Stomach (tissue), 4 donors: ENCODE measurements around the gene RPL36A.

Experiments
- EP300 ChIP-seq: sonication (generic); formaldehyde crosslinking; IDR thresholded peaks from one replicate; pipeline ENCODE4 v1.6.1; 2017; ENCODE audit warnings: antibody characterized with exemption
- POLR2A ChIP-seq, 4 donors: fragments of 450-650 bp; IDR thresholded peaks; one replicate each; pipeline ENCODE4 v1.6.1; 2016; ENCODE audit warnings: antibody characterized with exemption in 4 of 4, control low read depth in 2 of 4, mild to moderate bottlenecking in 1 of 4, moderate library complexity in 1 of 4
- POLR2AphosphoS5 ChIP-seq, 3 donors: sonication (generic); formaldehyde crosslinking; IDR thresholded peaks; one replicate each; pipeline ENCODE4 v1.6.1; 2016; ENCODE audit warnings: antibody characterized with exemption in 3 of 3
- TF ChIP-seq, protein P1 (sequence below), 7 experiments: fragments of 450-650 bp in 4 of 7; fragments of 200-600 bp in 3 of 7; sonication (generic) in 3 of 7; IDR thresholded peaks; one replicate each; pipeline ENCODE4 v1.5.1; 2016 to 2019; ENCODE audit warnings: antibody characterized with exemption in 7 of 7, control low read depth in 2 of 7, mild to moderate bottlenecking in 1 of 7

DNA sequence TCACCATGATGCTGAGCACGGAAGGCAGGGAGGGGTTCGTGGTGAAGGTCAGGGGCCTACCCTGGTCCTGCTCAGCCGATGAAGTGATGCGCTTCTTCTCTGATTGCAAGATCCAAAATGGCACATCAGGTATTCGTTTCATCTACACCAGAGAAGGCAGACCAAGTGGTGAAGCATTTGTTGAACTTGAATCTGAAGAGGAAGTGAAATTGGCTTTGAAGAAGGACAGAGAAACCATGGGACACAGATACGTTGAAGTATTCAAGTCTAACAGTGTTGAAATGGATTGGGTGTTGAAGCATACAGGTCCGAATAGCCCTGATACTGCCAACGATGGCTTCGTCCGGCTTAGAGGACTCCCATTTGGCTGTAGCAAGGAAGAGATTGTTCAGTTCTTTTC is 21.2 kb downstream of the RPL36A start:
- TF ChIP-seq POLR2A (IDR thresholded peaks at IDR 0.05): no peak
- TF ChIP-seq, protein P1, sequence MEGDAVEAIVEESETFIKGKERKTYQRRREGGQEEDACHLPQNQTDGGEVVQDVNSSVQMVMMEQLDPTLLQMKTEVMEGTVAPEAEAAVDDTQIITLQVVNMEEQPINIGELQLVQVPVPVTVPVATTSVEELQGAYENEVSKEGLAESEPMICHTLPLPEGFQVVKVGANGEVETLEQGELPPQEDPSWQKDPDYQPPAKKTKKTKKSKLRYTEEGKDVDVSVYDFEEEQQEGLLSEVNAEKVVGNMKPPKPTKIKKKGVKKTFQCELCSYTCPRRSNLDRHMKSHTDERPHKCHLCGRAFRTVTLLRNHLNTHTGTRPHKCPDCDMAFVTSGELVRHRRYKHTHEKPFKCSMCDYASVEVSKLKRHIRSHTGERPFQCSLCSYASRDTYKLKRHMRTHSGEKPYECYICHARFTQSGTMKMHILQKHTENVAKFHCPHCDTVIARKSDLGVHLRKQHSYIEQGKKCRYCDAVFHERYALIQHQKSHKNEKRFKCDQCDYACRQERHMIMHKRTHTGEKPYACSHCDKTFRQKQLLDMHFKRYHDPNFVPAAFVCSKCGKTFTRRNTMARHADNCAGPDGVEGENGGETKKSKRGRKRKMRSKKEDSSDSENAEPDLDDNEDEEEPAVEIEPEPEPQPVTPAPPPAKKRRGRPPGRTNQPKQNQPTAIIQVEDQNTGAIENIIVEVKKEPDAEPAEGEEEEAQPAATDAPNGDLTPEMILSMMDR (IDR thresholded peaks at IDR 0.05): no peak
- TF ChIP-seq EP300: no peak
- no peak for TF ChIP-seq POLR2AphosphoS5 (IDR thresholded peaks at IDR 0.05)
